HCT116 (cell line): ENCODE results near the gene DDR1. TPM values are rescaled to one million over a fixed set of nuclear protein-coding genes. Genes with fewer than 3 reads are reported as not detected.

ENCODE experiments used
- ATAC-seq: fragments of 200-7000 bp; cut with Tn5 transposase; 2 replicates; pipeline ENCODE4 v1.9.1; 2020; ENCODE audit warnings: mild to moderate bottlenecking, moderate library complexity
- BruUV-seq: library from RNA; stranded (reverse); fragments of 400-500 nt; replicated peaks from 2 replicates; lab custom pipeline; 2021; lab: Mats Ljungman, UMichigan
- CTCF ChIA-PET: fragments of 300-600 bp; sonication (Branson Sonifier 250); formaldehyde crosslinking; loops from one replicate; lab custom pipeline; 2021; ENCODE audit warnings: antibody characterized with exemption; lab: Charles Lee
- POLR2A ChIA-PET: fragments of 300-600, 350-600 bp; sonication (Branson Sonifier 250); formaldehyde crosslinking; loops from one replicate; lab custom pipeline; 2021; ENCODE audit warnings: antibody characterized with exemption; lab: Charles Lee
- RAD21 ChIA-PET, 2 experiments: fragments of 300-600 bp; sonication (Branson Sonifier 250); formaldehyde crosslinking; loops; one replicate each; lab custom pipeline; 2023; ENCODE audit warnings: low total read pairs in 2 of 2; ENCODE audit not compliant: uncharacterized antibody in 2 of 2, unreplicated experiment in 2 of 2, low non-redundant PET in 1 of 2; lab: Charles Lee
- DNase-seq: peaks from one replicate; pipeline ENCODE4 v3.0.0-alpha.2; 2010; ENCODE audit warnings: low read depth, low spot score
- H2AFZ ChIP-seq: fragments of 200-600 bp; shearing (Covaris generic), sonication (generic); 2 replicates; pipeline ENCODE4 v1.6.1; 2017; ENCODE audit warnings: low read depth, mixed run types, mixed read lengths, antibody characterized with exemption, low read length; ENCODE audit not compliant: poor library complexity, severe bottlenecking
- H3K27ac ChIP-seq: 2 replicates; pipeline ENCODE4 v1.5.1; 2012; ENCODE audit warnings: low read depth, low read length
- H3K27me3 ChIP-seq: fragments of 200-600 bp; sonication (generic); 2 replicates; pipeline ENCODE4 v1.6.1; 2016; ENCODE audit warnings: mixed run types, low read length, mixed read lengths; ENCODE audit not compliant: insufficient read depth
- H3K36me3 ChIP-seq, 2 experiments: fragments of 200-500 bp in 1 of 2; fragments of 200-600 bp in 1 of 2; sonication (Bioruptor generic) in 1 of 2; sonication (generic) in 1 of 2; 2 replicates each; pipeline versions ENCODE4 v1.5.1 to v1.6.1; 2014 to 2016; ENCODE audit warnings: low read length in 2 of 2, inconsistent platforms in 1 of 2, mixed read lengths in 1 of 2, mixed run types in 1 of 2; ENCODE audit not compliant: insufficient read depth in 2 of 2, control insufficient read depth in 1 of 2
- H3K4me1 ChIP-seq, 2 experiments: fragments of 200-600 bp in 1 of 2; sonication (generic) in 1 of 2; 2 replicates each; pipeline versions ENCODE4 v1.5.1 to v1.6.1; 2012 to 2017; ENCODE audit warnings: low read length in 2 of 2, inconsistent platforms in 1 of 2, mild to moderate bottlenecking in 1 of 2, mixed read lengths in 1 of 2, mixed run types in 1 of 2, moderate library complexity in 1 of 2; ENCODE audit not compliant: insufficient read depth in 2 of 2, control insufficient read depth in 1 of 2
- H3K4me2 ChIP-seq: fragments of 200-600 bp; sonication (generic); 2 replicates; pipeline ENCODE4 v1.6.1; 2017; ENCODE audit warnings: mixed run types, low read length, mixed read lengths
- H3K4me3 ChIP-seq, 2 experiments: fragments of 200-600 bp in 1 of 2; sonication (generic) in 1 of 2; replicated peaks in 1 of 2; 2 replicates each; pipeline ENCODE4 v1.5.1; 2011 to 2016; ENCODE audit warnings: low read length in 2 of 2, control low read depth in 1 of 2, low read depth in 1 of 2, mild to moderate bottlenecking in 1 of 2, mixed read lengths in 1 of 2, mixed run types in 1 of 2
- H3K79me2 ChIP-seq: fragments of 200-600 bp; sonication (generic); 2 replicates; pipeline ENCODE4 v1.6.1; 2017; ENCODE audit warnings: mild to moderate bottlenecking, mixed run types, low read length, moderate library complexity, mixed read lengths; ENCODE audit not compliant: insufficient read depth
- H3K9ac ChIP-seq: fragments of 200-600 bp; sonication (generic); 2 replicates; pipeline ENCODE4 v1.6.1; 2016; ENCODE audit warnings: low read length, mixed read lengths
- H3K9me2 ChIP-seq: fragments of 200-600 bp; sonication (generic), shearing (Covaris generic); 2 replicates; pipeline ENCODE4 v1.6.1; 2017; ENCODE audit warnings: mixed run types, mild to moderate bottlenecking, moderate library complexity; ENCODE audit not compliant: insufficient read depth
- H3K9me3 ChIP-seq, 2 experiments: fragments of 200-500 bp in 1 of 2; fragments of 200-600 bp in 1 of 2; sonication (Bioruptor generic) in 1 of 2; sonication (generic) in 1 of 2; 2 replicates each; pipeline ENCODE4 v1.6.1; 2014 to 2017; ENCODE audit warnings: low read length in 2 of 2, mixed read lengths in 2 of 2, inconsistent platforms in 1 of 2, low read depth in 1 of 2, mild to moderate bottlenecking in 1 of 2, mixed run types in 1 of 2, moderate library complexity in 1 of 2; ENCODE audit not compliant: control insufficient read depth in 1 of 2, insufficient read depth in 1 of 2
- H4K20me1 ChIP-seq: fragments of 200-600 bp; sonication (generic), shearing (Covaris generic); 2 replicates; pipeline ENCODE4 v1.6.1; 2017; ENCODE audit warnings: mixed run types, mild to moderate bottlenecking, moderate library complexity; ENCODE audit not compliant: insufficient read depth
- ATF3 ChIP-seq: IDR thresholded peaks from 2 replicates; pipeline ENCODE4 v1.6.1; 2012
- CBX3 ChIP-seq: IDR thresholded peaks from 2 replicates; pipeline ENCODE4 v1.6.1; 2012; ENCODE audit warnings: low read depth
- CEBPB ChIP-seq: IDR thresholded peaks from 2 replicates; pipeline ENCODE4 v1.6.1; 2012; ENCODE audit warnings: low read depth
- EZH2 ChIP-seq: fragments of 200-600 bp; sonication (generic); IDR thresholded peaks from 2 replicates; pipeline ENCODE4 v1.6.1; 2017; ENCODE audit warnings: antibody characterized with exemption, mixed run types
- EZH2phosphoT487 ChIP-seq: fragments of 200-600 bp; IDR thresholded peaks from 2 replicates; pipeline ENCODE4 v1.6.1; 2018; ENCODE audit warnings: antibody characterized with exemption, borderline replicate concordance
- JUND ChIP-seq: IDR thresholded peaks from 2 replicates; pipeline ENCODE4 v1.6.1; 2012
- MAX ChIP-seq: IDR thresholded peaks from 2 replicates; pipeline ENCODE4 v1.6.1; 2012
- REST ChIP-seq: IDR thresholded peaks from 2 replicates; pipeline ENCODE4 v1.6.1; 2012; ENCODE audit warnings: low read depth
- SP1 ChIP-seq: IDR thresholded peaks from 2 replicates; pipeline ENCODE4 v1.6.1; 2012; ENCODE audit warnings: low read depth
- ZFX ChIP-seq: fragments of 450-650 bp; IDR thresholded peaks from 2 replicates; pipeline ENCODE4 v1.6.1; 2017
- ZNF274 ChIP-seq: fragments of 200-500 bp; sonication (Bioruptor generic); IDR thresholded peaks from 2 replicates; pipeline ENCODE4 v1.6.1; 2014; ENCODE audit warnings: mild to moderate bottlenecking, low read depth, low read length, inconsistent platforms
- intact Hi-C: fragments of 100-400 bp; cut with micrococcal nuclease; formaldehyde crosslinking; loops from 2 replicates; pipeline ENCODE4 v1.10.0; 2022
- total RNA-seq: library from RNA; stranded (reverse); gene quantifications from one replicate; pipeline ENCODE4 v1.2.1, GENCODE V29; 2021; ENCODE audit not compliant: unreplicated experiment

The DDR1 gene
- total RNA-seq, 1 experiment from 2014 or later, result 211 TPM

- DNase-seq, result no peak
- no peak for ATAC-seq
- TF ChIP-seq MAX (no peak), ATF3 (no peak), ZNF274 (no peak), CBX3 (no peak), REST (no peak), EZH2 (no peak), EZH2phosphoT487 (no peak), SP1 (no peak), JUND (no peak), CEBPB (no peak), ZFX (no peak)
- no peaks in the 10 kb centered on the region for H3K79me2 ChIP-seq
- H3K27ac ChIP-seq, result no peak overlapping the region
- H3K9ac ChIP-seq, result no peak overlapping the region
- intact Hi-C loops, result no loop called here
- no peak overlapping the region for H3K4me3 ChIP-seq
- no peaks in the 10 kb centered on the region for H3K9me2 ChIP-seq
- H3K27me3 ChIP-seq, result no peaks in the 10 kb centered on the region
- H3K4me1 ChIP-seq, result peaks cover 43 to 55% of the 10 kb centered on the region in 2 experiments
- ChIA-PET RAD21 (no interaction called here), POLR2A (interaction anchor here (2.1 kb wide), 1 partner anchor 21 kb away, joined by 4 read pairs; no protein-coding TSS in a partner anchor), CTCF (interaction anchor here (1.9 to 2.6 kb wide), 2 partner anchors 13 to 246 kb away, joined by 7 to 11 read pairs; no protein-coding TSS in a partner anchor)
- H2AFZ ChIP-seq, result no peak overlapping the region
- no peaks in the 10 kb centered on the region for H3K9me3 ChIP-seq
- BruUV-seq, result no TSS peak
- H3K4me2 ChIP-seq, result no peak overlapping the region
- no peaks in the 10 kb centered on the region for H4K20me1 ChIP-seq
- no peaks in the 10 kb centered on the region for H3K36me3 ChIP-seq
Observed at GRCh38 chr6:30841644-30842504, 42.4 kb upstream of the DDR1 start.
